NCI-H187 treated with DMSO at 0.1 percent for 48 hours (cell line): ENCODE data around the gene ZNF556.
"Not testable (repeated sequence)": the region's sequence is repeated elsewhere in the genome, so short reads cannot be mapped to it uniquely, and the experiment has no call there.

Experiments used
- DNase-seq: peaks from one replicate; lab custom pipeline; 2025; lab: John Stamatoyannopoulos, UW

The ZNF556 gene

DNA sequence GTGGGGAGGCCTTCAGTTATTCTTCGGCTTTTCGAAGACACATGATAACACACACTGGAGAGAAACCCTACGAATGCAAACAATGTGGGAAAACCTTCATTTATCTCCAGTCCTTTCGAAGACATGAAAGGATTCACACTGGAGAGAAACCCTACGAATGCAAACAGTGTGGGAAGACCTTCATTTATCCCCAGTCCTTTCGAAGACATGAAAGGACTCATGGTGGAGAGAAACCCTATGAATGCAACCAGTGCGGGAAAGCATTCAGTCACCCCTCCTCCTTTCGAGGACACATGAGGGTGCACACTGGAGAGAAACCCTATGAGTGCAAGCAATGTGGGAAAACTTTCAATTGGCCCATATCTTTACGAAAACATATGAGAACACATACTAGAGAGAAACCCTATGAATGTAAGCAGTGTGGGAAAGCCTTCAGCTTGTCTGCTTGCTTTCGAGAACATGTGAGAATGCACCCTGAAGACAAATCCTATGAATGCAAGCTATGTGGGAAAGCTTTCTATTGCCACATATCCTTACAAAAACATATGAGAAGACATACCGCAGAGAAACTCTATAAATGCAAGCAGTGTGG lies 14.0 kb upstream of the ZNF556 start:
- no peak for DNase-seq

DNA sequence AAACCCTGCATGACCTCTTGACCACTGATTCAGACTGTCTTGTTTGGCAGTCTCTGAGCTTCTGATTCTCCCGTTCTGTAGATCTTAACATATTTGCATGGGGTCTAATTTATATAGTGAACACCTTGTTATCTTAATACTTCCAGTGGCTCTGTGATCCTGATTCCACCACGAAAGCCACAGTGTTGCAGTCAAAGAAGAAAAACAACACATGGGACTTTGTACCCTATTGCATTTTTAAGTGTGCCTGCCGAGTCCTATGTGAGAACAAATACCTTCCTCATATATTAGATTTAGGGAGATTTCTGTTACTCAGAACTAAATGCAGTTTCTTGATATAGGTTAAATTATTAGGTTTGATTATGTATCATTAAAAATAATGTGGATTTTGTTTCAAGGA lies 12.3 kb upstream of the ZNF556 start:
- no peak for DNase-seq

GRCh38 chr19:2856457-2857050 lies 10.6 kb upstream of the ZNF556 start:
- no peak for DNase-seq

GRCh38 chr19:2858864-2859263 lies 8.3 kb upstream of the ZNF556 start:
- no peak for DNase-seq

DNA sequence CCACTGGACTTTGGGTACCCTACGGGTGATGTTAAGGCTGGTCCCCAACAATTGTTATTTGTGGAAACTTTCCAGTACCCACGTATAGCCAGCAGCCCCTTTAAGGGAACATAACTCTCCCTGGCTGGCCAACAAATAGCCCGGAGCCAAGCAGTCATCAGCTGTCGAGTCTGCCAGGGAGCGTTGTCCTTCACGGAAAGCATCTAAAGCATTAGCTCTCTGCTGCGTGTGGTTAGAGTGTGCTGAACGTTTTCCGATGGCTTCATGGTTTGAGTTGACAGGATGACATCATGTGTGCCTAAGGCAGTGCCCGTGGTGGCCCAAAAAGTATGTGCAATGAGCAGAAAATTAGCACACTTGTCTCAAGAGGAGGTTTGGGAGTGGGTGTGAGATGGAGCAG lies 3.3 kb upstream of the ZNF556 start:
- no peak for DNase-seq

DNA sequence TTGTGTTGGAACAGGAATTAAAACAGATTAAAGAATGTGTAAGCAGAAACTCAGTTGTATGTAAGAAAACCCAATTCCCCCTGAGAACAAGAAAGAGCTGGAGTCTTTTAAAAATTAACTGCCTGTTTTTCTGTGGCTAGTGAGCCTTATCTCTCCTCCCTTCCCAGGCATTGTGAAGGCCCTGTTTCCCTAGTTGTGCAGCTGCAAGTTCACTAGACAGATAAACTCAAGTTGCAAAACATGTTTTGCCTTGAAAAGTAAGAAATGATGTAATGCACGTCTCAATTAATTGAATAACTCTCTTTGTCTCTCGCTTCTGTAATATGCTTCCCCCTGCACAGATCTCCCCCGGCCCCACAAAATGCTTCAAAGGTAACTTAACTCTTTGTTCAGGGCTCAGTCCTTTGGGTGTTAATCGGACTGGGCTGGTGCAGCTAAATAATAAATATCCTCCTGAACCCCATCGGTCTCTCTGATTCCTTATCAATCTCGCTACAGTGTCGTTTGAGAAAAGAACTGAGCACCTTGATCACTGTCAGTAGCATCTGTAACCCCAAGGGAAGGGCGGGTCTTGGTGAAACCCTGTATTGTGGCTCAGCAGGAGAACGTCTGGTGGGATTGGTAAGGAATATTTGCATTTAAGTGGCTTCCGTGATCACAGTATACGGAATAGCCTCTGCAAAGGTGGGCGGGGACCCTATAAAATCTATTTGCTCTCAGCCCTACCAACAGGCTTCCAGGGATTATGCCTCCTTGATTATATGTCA lies 1.6 kb upstream of the ZNF556 start:
- DNase-seq = no peak

DNA sequence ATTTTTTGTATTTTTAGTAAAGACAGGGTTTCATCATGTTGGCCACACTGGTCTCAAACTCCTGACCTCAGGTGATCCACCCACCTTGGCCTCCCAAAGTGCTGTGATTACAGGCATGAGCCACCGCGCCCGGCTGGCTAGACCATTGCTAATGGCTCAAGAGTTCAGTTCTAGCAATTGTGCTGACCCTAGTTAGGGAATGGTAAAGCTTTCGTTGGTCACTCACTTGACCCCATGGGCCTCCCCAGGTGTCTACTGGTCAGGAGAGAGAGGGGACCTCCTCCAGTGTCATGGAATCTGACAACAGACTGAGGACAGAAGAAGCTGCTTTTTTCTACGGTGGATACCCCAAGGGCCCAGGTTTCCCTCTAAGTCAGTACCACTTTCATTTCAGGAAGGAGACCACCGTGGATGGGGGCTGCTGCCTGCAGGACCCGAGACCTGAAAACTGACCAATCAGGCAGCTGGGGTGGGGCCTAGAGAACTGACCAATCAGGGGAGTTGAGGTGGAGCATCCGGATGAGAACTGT lies 575 bp upstream of the ZNF556 start:
- no peak for DNase-seq

DNA sequence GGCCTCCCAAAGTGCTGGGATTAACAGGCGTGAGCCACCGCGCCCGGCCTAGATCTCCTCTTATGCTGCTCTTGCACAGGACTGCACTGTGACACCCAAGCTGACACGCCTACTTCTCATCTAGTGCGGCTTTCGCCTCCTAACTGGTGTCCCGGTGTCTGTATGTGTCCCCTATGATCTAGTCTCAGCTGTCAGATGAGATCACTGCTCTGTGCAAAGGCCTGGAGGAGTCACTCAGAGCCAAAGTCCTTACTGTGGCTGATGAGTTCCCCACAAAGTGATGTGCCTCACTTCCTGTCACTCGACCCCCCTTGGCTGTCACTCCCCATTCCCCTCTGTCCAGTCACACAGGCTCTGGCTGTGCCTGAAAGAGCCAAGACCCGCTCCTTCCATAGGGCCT lies 2.5 kb downstream of the ZNF556 start:
- no peak for DNase-seq

- not testable (repeated sequence) for DNase-seq
These were observed 5.0 kb downstream of the ZNF556 start for GRCh38 chr19:2872175-2872574.

DNA sequence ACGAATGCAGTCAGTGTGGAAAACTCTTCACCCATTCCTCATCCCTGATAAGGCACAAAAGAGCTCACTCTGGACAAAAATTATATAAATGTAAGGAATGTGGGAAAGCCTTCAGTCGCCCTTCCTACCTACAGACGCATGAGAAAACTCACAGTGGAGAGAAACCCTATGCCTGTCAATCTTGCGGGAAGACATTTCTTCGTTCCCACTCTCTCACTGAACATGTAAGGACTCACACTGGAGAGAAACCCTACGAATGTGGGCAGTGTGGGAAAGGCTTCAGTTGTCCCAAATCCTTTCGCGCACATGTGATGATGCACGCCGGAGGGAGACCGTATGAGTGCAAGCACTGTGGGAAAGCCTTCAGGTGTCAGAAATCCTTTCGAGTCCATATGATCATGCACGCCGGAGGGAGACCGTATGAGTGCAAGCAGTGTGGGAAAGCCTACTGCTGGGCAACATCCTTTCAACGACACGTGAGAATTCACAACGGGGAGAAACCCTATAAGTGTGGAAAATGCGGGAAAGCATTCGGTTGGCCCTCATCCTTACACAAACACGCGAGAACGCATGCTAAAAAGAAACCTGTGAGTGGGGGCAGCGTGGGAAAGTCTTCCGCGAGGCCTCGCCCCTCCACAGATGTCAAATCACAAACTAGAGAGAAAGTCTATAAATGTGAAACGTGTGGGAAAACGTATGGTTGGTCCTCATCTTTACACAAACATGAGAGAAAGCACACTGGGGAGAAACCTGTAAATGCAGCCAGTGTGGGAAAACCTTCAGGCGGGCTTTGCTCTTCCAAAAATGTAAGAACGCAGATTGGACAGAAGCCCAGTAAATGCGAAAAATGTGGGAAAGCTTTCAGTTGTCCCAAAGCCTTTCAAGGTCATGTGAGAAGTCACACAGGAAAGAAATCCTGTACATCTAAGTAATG lies 10.5 kb downstream of the ZNF556 start:
- DNase-seq = no peak

GRCh38 chr19:2883686-2884439 lies 16.7 kb downstream of the ZNF556 start:
- no peak for DNase-seq

- no peak for DNase-seq
These were observed 18.6 kb downstream of the ZNF556 start for GRCh38 chr19:2885736-2886135.

DNA sequence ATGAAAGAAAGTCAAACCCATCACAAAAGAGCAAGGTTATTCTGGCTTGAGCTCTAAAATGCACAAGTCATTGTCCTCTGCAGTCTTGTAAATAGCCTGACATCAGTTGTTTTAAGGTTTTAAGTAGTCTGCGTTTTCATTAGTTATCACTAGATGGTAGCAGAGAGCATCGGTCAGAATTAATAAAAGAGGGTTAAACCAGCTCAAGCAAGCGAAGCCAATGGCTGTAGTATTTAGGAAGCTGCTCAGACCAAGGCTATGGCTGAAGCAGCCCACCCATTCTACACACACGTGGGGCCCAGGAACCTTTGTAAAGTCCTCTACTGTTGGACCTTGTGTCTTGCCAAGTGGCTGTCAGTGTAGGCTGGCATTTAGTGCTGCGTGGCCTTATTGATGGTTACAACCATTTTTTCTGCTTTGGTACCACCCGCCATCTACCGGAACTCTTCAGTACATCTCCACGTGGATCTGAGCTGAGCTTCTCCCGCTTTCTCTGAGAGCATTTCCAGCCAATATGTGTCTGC lies 20.3 kb downstream of the ZNF556 start:
- peak; percentile 37 for DNase-seq

DNA sequence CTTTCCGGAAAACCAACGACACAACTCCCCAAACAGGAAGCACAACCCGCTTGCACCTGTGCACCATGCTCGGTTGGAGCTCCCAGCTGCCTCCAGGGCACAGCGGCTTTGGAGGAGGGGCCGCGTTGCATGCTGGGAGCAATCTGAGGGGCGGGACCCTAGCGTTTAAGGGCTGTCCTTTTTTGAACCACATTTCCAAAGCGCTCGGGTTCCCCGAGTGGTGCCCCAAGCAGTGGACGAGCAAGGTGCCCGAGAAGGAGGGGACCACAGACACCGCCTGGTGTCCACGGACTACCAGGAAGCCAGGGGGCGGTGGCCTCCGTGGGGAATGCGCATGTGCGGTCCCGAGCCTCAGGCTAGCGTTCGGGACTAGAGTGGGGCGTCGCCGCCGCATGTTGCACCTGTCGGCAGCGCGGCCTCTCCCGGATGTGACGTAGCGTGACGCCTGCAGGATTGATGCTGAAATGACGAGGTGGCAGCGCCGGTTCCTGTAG lies 21.6 kb downstream of the ZNF556 start:
- DNase-seq = no peak

- not testable (repeated sequence) for DNase-seq
These were observed 23.4 kb downstream of the ZNF556 start for GRCh38 chr19:2890531-2890930.

DNA sequence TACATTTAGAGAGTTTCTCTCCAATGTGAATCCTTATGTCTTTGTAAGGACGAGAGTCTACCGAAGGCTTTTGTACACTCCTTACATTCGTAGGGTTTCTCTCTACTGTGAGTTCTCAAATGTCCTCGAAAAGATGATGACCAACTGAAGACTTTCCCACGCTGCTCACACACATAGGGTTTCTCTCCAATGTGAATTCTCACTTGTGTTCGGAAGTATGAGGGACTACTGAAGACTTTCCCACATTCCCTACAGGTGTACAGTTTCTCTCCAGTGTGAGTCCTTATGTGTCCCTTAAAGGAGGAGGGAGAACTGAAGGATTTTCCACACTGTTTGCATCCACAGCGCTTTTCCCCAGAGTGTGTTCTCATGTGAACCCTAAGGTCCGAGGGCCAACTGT lies 29.6 kb downstream of the ZNF556 start:
- no peak for DNase-seq

DNA sequence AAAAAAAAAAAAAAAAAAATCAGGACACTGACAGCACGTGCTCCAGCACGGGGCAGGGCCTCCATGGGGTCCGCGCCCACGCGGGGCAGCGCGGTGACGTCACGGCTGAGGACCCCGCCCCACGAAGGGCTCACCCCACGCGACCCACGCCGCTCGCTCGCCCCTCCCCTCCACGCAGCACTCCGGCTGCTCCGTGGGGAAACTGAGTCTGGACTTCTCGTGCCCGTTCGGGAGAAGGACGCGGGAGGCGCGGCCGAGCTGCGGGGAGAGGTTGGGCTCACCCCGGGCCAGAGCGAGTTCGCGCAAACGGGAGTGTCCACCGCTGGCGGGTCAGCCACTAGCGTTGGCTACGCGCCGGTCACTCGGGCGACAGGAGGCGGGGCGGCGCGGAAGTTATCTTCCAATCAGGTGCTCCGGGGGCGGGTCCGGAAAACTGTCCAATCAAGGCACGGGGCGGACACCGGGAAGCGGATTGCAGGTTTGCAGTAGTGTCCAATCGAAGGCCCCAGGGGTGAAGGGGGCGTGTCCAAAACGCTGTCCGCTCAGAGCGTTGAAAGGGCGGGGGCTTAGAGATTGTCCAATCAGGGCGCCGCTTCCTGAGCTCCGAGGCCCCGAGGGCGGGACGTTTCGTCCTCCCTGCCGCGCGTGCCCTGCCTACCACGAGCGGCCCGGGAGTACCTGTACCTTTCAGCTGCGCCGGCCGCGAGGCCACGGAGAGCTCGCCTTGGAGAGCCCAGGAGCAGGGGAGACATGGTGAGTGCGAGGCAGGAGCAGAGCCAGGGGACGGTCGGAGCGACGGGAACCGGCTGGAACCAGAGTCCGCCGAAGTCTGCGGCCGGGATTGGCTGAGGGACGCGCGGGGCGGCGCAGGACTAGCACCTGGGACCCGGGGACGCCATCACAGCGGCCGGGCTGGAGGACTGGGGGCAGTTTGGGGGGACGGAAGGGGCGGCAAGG lies 33.4 kb downstream of the ZNF556 start, which contains the start of gene ZNF57:
ZNF57 (plus strand) TSS at position 633 of the 957 bp plus-strand sequence; CDS start at position 751, 118 bp downstream.
- DNase-seq = peak; percentile 94

GRCh38 chr19:2902590-2903218 lies 35.6 kb downstream of the ZNF556 start:
- no peak for DNase-seq

DNA sequence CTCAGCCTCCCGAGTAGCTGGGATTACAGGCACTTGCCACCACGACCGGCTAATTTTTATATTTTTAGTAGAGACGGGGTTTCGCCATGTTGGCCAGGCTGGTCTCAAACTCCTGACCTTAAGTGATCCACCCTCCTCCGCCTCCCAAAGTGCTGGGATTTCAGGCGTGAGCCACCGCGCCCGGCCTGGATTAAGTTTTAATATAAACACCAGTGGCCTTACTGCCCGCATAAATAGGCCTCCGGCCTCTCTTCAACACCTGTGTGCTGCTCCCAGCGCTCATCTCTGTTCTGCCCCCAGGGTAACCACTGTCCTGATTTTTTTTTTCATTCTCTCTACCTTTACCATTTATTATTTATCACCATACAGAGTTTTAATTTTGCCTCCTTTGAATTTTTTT lies 36.2 kb downstream of the ZNF556 start:
- not testable (repeated sequence) for DNase-seq
